HG02623 (cell line): ENCODE results near the gene APOM.

ENCODE experiments used
- ATAC-seq: cut with Tn5 transposase; IDR thresholded peaks from one replicate; pipeline ENCODE4 v1.9.1; 2021; ENCODE audit warnings: moderate library complexity; ENCODE audit not compliant: unreplicated experiment

Gene APOM

DNA sequence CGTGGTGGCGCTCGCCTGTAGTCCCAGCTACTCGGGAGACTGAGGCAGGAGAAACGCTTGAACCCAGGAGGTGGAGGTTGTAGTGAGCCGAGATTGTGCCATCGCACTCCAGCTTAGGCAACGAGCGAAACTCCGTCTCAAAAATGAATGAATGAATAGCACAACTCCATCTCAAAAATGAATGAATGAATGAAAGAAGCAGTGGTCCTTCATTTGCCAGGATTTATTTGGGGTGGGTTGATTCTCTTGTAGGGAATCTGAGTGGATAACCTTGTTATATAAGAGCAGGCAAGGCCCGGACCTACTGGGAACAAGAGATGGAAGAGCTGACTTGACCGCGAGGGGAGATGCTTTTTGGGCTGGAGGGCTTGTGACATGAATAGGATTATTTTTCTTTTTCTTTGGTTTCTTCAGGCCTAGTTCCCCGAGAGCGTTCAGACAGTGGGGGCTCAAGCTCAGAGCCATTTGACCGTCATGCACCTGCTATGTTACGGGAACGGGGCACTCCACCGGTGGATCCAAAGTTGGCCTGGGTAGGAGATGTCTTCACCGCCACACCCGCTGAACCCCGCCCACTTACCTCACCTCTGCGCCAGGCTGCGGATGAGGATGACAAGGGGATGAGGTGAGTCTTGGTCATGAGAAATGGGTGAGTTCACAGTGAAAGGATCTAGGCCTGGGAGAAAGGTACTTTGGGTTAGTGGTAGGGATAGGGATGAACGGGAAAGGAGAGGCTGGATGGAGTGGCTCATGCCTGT, 25.3 kb upstream of the APOM start:
- no peak for ATAC-seq

DNA sequence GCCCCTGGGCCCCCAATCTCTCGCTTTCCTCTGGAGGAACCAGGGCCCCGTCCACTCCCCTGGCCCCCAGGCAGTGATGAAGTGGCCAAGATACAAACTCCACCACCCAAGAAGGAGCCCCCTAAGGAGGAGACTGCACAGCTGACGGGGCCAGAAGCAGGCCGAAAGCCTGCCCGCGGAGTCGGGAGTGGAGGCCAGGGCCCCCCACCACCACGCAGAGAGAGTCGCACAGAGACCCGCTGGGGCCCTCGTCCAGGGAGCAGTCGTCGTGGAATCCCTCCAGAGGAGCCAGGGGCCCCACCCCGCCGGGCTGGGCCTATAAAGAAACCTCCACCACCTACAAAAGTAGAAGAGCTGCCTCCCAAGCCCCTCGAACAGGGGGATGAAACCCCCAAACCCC, 24.5 kb upstream of the APOM start:
- no peak for ATAC-seq

DNA sequence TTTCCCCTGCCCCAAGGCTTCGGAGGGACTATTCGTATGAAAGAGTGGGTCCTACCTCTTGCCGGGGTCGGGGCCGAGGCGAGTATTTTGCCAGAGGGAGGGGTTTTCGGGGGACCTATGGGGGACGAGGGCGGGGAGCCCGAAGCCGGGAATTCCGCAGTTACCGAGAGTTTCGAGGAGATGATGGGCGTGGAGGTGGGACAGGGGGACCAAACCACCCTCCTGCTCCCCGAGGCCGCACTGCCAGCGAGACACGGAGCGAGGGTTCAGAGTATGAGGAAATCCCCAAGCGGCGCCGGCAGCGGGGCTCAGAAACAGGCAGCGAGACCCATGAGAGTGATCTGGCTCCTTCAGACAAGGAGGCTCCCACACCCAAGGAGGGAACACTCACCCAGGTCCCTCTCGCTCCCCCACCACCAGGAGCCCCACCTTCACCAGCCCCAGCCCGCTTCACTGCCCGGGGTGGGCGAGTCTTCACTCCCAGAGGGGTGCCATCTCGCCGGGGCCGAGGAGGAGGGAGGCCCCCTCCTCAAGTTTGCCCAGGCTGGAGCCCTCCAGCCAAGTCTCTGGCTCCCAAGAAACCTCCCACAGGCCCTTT, 23.9 kb upstream of the APOM start:
- no peak for ATAC-seq

DNA sequence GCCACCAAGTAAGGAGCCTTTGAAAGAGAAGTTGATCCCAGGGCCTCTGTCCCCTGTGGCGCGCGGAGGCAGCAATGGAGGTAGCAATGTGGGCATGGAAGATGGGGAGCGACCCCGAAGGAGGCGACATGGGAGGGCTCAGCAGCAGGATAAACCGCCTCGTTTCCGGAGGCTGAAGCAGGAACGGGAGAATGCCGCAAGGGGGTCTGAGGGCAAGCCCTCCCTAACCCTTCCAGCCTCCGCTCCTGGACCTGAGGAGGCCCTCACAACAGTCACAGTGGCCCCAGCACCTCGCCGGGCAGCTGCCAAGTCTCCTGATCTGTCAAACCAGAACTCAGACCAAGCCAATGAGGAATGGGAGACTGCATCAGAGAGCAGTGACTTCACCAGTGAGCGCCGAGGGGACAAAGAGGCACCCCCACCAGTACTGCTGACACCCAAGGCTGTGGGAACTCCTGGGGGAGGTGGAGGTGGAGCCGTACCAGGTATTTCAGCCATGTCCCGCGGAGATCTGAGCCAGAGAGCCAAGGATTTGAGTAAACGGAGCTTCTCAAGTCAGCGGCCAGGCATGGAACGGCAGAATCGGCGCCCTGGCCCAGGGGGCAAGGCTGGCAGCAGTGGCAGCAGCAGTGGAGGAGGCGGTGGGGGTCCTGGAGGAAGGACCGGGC, 23.3 kb upstream of the APOM start:
- no peak for ATAC-seq

DNA sequence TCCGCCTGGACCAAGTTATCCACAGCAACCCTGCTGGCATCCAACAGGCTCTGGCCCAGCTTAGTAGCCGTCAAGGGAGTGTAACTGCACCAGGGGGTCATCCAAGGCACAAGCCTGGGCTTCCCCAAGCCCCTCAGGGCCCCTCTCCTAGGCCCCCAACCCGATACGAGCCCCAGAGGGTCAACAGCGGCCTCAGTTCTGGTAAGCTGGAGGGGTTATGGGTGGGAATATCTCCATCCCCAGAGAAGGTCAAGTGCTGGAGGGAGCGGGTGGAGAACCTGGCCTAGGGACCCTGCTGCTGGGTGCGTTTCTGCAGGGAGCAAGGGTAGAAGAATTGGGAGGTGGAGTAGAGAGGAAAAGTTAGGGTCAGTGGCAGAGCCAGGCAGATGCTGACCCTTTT, 22.2 kb upstream of the APOM start:
- no peak for ATAC-seq

DNA sequence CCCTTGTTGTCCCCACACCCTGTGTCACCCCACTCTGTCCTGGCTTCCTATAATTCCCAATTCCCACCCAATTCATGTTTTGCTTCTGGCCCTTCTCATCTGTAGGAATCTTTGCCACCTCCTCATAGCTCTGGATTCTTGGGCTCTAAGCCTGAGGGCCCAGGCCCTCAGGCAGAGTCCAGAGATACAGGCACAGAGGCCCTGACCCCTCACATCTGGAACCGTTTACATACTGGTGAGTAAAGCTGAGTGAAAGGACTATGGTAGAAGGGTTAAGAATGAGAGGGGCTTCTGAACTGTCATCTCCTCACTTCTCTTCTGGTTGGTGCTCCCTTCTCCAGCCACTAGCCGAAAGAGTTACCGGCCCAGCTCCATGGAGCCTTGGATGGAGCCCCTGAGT, 21.6 kb upstream of the APOM start:
- ATAC-seq: no peak

DNA sequence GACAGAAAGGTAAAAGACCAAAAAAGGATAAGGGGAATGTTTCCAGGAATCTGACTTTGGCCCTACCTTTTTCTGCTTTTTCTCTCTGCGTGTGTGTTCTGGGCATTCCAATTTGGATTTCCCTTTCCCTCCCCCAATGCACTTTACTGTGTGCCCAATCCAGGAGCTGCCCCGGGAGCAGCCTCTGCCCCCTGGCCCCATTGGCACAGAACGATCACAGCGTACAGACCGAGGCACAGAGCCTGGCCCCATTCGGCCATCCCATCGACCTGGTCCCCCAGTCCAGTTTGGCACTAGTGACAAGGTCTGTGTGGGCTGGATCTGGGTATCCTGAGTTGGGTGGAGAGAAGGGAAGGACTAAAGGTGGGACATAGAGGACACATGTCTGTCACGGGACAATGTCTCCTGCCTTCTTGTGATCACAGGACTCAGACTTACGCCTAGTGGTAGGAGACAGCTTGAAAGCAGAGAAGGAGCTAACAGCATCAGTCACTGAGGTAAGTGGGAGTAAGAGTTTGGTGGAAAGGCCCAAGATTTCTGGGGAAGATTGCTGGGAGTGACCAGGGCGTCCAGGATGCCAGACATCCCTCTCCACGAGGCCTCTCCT, 20.6 kb upstream of the APOM start:
- ATAC-seq: no peak

DNA sequence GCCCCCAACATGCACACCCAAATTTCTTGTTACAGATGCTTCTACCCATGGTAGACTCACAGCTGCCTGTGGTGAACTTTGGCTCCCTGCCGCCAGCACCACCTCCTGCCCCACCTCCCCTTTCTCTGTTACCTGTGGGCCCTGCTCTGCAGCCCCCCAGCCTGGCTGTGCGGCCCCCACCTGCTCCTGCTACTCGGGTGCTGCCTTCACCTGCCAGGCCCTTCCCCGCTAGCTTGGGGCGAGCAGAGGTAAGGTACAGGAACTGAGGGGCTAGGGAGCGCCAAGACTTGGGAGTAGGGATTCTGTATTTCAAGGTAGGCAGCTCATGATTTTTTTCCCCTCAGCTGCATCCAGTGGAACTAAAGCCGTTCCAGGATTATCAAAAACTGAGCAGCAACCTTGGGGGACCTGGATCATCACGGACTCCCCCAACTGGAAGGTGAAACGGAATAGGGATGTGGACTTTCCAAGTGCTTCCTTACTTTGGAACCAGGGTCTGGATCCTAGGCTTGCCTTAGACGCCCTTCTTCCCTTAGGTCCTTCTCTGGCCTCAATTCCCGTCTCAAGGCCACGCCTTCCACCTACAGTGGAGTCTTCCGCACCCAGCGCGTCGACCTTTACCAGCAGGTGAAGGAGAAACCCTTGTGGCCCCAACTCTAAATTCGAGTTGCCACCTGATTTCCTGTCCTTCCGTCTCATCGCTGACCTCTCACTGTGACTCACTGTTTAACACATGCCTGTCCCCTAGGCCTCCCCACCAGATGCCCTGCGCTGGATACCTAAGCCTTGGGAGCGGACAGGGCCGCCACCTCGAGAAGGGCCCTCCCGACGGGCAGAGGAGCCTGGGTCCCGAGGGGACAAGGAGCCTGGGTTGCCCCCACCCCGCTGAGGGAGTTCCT, 18.7 kb upstream of the APOM start:
- no peak for ATAC-seq

DNA sequence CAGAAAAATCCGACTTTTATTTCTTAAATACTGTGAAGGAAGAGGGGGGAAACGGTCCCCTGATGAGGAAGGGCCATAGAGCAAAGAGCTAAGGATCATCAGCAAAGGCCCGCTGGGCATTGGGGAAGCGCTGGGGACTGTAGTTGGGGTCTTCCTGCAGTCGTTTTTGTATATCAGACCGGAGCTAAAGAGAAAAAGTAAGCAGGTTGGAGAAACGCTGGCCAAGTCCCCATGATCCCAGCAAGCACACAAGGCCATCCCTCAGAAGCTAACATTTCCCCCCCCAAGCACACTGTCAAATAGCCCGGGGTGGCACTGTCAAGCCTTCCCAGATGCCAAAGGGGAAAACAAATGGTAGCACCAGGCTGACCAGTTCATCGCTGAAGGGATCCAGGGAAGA, 16.7 kb upstream of the APOM start:
- ATAC-seq: no peak

DNA sequence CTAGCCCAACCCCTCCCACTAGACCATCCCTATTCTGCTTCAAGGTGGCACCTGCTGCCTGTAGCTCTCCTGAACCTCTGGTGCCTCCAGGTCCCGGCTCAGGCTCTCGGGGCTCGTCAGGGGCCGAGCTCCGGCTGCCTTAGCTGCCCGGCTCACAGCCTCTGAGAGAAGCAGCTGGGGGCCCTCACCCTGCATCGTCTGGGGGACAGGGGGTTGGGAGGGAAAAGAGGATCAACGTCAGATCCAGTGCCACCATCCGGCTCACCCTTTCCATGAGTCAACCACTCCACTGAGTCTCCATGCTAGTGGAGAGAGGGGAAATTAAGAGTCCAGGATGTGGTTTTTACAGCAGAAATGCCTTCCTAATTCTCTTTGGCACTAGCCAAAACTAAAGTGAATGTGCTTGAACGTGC, 16.2 kb upstream of the APOM start:
- no peak for ATAC-seq

DNA sequence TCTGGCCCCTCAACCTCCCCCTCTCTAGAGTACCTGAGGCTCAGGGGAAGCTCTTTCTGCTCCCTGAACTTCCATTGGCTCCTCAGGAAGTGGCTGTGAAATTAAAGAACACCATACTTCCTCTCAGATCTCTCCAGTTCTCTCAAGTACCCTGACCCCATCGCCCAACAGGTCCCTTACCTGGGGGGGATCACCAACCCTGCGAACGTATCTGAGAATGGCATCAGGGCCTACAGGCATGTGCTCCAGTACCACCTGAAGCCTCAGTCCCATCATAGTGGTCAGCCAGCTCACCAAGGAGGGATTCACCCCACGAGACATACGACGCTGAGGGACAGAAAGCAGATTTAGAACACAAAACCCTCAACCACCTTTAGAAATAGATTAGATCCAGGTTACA, 15.1 kb upstream of the APOM start:
- no peak for ATAC-seq

DNA sequence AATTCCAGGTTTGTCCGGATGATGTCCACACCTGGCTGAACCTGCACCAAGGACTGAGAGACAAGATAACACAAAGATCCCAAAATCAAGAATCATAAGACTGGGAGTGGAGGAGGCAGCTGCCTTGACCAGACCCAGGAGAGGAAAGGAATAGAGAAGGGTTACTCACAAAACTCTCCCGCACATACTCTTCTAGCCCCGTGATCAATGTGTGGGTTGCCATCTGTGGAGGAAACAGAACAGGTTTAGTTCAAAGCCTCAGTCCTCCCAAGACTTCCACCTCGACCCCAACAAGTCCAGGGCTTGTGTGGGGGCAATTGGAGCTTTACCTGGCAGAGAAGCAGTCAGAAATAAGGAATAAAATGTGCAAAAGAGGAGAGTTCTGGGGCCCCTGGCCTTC, 14.3 kb upstream of the APOM start:
- ATAC-seq: no peak

DNA sequence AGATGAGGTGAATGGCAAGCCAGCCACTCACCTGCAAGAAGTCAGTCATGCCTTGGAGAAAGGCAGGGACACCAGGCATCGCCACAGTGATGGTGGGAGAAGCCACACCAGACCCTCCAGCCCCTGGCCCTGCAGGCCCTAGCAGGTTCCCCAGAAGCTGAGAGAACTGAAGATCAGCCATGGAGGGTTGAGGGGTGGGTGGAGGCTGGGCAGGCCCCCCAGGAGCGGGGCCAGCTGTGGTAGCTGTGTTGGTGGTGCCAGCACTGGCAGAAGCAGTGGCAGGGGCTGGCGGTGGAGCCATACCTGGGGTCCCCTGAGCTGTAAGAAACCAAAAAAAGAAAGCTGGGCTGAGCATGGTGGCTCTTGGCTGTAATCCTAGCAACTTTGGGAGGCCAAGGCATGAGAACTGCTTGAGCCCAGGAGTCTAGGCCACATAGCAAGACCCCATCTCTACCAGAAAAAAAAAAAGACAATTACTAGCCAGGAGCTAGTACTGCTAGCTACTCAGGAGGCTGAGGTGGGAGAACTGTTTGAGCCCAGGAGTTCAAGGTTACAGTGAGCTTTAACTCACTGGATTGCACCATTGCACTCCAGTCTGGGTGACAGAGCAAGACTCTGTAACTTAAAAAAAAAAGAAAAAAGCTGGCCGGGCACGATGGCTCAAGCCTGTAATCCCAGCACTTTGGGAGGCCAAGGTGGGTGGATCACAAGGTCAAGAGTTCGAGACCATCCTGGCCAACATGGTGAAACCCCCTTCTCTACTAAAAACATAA, 12.7 kb upstream of the APOM start:
- ATAC-seq: no peak

DNA sequence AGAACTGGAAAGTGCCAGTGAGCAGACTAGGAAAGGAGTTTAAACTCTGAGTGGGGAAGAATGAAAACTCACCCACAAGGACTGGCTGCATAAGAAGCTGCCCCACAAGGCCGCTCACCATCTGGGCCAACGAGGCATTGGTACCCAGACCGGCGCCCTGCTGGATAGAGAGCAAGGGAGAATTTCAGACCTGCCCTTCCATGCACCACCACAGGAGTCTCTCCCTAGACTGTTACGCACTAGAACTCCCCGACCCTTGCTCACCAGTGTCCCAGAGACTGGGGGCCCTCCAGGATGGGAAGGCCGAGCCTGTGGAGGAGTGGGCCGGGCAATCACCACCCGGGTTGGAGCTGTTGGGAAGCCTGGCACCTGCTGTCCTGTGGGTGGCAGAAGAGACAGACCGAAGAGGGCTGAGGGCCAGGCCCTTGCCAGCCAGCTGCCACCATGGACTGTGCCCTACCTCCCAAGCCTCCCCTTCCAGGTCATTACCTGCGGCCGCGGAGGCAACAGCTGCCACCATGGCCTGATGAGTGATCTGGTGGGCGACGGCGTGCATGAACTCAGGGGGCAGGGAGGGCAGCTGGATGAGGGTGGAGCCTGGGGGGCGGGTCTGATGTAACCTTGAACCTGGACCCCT, 11.8 kb upstream of the APOM start:
- ATAC-seq: no peak

DNA sequence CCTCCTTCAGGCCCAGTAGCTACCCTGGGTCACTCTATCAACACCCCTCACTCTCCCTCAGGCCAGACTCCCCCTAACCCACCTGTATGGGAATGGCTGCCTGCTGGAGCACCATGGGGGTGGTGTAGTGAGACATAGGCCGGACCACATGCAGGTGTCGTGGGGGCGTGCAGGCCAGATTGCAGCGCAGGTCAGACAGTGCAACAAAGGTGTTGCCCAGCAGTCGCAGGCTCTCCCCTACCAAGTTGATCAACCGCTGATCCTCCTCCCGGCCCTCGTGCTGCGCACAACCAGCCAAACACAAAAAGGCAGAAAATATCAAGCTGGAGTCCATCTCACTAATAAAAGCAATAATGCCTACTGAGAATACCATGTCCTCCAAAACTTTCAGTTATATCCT, 10.4 kb upstream of the APOM start:
- no peak for ATAC-seq

DNA sequence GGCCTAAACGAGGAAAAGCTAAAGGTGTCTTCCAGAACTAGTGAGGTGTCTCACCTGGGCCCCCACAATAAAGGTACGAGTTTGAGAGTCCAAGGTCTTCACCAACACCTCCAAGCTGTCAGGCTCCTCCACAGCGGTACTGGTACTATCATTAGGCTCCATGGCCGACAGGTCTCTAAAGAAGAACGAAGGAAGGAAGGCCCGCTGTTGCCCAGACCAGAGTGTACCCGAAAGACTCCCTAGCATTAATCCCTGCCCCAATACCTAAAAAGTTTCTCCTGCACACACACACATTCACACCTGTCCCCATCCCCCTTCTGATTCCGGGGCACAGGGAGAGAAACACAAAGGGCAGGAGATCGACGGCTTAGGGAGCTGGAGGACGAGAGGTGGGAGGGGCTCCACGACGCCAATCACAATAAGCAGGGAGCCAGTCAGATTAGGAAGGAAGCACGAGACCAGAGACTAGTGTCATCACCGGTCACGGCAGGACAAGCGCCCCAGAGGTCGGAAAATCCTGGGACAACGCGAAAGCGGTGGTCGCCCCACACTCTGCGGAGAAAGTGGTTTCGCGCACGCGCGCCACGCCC, 4.0 kb upstream of the APOM start:
- peak; percentile 19 for ATAC-seq

DNA sequence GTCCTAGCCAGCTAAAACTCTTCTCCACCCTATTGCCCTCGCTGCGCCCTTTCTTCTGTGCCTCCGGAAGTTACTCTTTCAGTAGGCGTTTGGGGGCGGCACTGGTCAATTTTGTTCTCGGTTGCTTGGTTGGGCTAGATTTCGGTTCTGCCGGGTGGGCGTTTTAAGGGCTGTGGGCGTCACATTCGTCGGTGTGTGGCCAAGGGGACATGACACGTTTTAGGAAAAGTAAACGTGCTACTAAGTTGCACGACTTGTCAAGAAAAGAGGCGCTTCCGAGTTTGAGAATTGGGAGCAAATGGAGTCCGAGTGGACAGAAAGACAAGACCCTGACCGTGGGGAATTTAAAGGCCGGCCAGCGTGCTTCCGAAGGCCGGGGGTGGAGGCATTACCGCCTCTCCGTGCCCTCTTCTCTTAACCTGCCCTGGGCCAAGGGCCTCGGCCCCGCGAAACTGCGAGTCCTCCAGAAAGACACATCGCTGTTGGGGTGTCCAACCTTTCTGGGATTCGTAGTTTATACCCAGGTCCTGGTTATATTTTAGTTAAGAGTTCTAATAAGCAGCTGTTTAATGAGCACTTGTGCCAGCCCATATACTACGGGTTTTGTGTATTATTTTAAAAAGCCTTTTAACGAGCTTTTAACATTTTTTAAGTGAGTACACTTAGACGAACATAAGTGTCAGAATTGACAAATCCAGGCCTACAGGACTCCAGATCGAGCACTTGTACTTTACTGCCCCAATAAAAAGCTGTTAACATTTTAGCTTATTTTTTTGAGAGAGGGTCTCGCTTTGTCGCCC, 2.6 kb upstream of the APOM start:
- ATAC-seq: peak; percentile 51

DNA sequence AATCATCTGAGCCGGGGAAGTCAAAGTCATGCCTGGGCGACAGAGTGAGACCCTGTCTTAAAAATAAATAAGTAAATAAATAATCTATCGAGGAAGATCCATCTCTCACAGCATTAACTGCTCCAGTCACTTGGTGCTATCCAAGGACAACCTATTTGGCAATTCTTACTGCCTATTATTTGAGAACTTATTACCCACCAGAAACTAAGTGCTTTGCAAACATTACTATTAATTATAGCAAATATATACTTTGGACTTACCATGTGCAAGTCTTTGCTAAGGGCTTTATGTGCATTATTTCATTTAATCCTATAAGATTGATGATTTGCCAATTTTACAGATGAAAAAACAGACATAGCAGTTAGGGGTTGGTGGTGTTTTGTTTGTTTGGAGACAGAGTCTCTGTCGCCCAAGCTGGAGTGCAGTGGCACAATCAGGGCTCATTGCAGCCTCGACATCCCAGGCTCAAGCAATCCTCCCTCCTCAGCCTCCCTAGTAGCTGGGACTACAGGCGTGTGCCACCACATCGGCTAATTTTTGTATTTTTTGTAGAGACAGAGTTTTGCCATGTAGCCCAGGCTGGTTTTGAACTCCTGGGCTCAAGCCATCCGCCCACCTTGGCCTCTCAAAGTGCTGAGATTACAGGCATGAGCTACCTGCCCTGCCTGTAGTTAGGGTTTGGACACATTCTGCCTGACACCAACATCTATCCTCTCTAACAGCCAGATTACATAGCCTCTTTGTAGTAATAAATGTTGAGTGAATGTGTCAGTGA, 933 bp upstream of the APOM start:
- ATAC-seq: no peak
